Neural cell (in vitro differentiated cells): ENCODE measurements around the gene REXO1. TPM values are rescaled to one million over a fixed set of nuclear protein-coding genes. Genes with fewer than 3 reads are reported as not detected.

ENCODE experiments used
- H2AFZ ChIP-seq: fragments of 200-600, 300-800 bp; sonication (generic), shearing (Covaris generic); 2 replicates; pipeline ENCODE4 v1.6.0; 2014; ENCODE audit warnings: low read depth, mild to moderate bottlenecking, antibody characterized with exemption, low read length, moderate library complexity
- H3F3A ChIP-seq: fragments of 200-600 bp; shearing (Covaris generic); 2 replicates; pipeline ENCODE4 v1.6.1; 2016; ENCODE audit warnings: mild to moderate bottlenecking, moderate library complexity, mixed read lengths, antibody characterized with exemption, low read length; ENCODE audit not compliant: insufficient read depth, poor library complexity, severe bottlenecking
- H3K27ac ChIP-seq: fragments of 200-600, 300-800 bp; sonication (generic), shearing (Covaris generic); 2 replicates; pipeline ENCODE4 v1.5.1; 2014; ENCODE audit warnings: mild to moderate bottlenecking, low read length, moderate library complexity
- H3K27me3 ChIP-seq: fragments of 300-800, 200-600 bp; sonication (generic), shearing (Covaris generic); 2 replicates; pipeline ENCODE4 v1.6.0; 2014; ENCODE audit warnings: mild to moderate bottlenecking, low read depth, low read length, moderate library complexity; ENCODE audit not compliant: insufficient read depth
- H3K36me3 ChIP-seq: fragments of 300-800, 200-600 bp; sonication (generic), shearing (Covaris generic); 2 replicates; pipeline ENCODE4 v1.5.1; 2014; ENCODE audit warnings: mild to moderate bottlenecking, antibody characterized with exemption, low read length, moderate library complexity; ENCODE audit not compliant: insufficient read depth
- H3K4me2 ChIP-seq: fragments of 300-800, 200-600 bp; sonication (generic), shearing (Covaris generic); 2 replicates; pipeline ENCODE4 v1.6.0; 2014; ENCODE audit warnings: mild to moderate bottlenecking, low read length
- H3K4me3 ChIP-seq: fragments of 300-800, 200-600 bp; sonication (generic), shearing (Covaris generic); 2 replicates; pipeline ENCODE4 v1.5.1; 2014; ENCODE audit warnings: mild to moderate bottlenecking, low read length, moderate library complexity
- H3K79me2 ChIP-seq: fragments of 200-600 bp; shearing (Covaris generic); replicated peaks from 2 replicates; pipeline ENCODE4 v1.6.0; 2014; ENCODE audit warnings: mild to moderate bottlenecking, low read length, moderate library complexity; ENCODE audit not compliant: insufficient read depth
- H3K9ac ChIP-seq: fragments of 300-800, 200-600 bp; sonication (generic), shearing (Covaris generic); 2 replicates; pipeline ENCODE4 v1.6.1; 2016; ENCODE audit warnings: mild to moderate bottlenecking, low read length, mixed read lengths
- H3K9me2 ChIP-seq: fragments of 200-600 bp; shearing (Covaris generic); 2 replicates; pipeline ENCODE4 v1.6.1; 2016; ENCODE audit warnings: mild to moderate bottlenecking, low read length, mixed read lengths; ENCODE audit not compliant: insufficient read depth
- H3K9me3 ChIP-seq: fragments of 200-600, 300-800 bp; sonication (generic), shearing (Covaris generic); 2 replicates; pipeline ENCODE4 v1.6.1; 2016; ENCODE audit warnings: mild to moderate bottlenecking, mixed run types, low read length, moderate library complexity, mixed read lengths
- H4K20me1 ChIP-seq: fragments of 200-600 bp; shearing (Covaris generic); 2 replicates; pipeline ENCODE4 v1.6.1; 2016; ENCODE audit warnings: mild to moderate bottlenecking, mixed run types; ENCODE audit not compliant: insufficient read depth
- EP300 ChIP-seq: fragments of 450-650 bp; conservative IDR thresholded peaks from 2 replicates; pipeline ENCODE4 v1.6.1; 2014; ENCODE audit warnings: antibody characterized with exemption, mild to moderate bottlenecking, moderate library complexity; ENCODE audit not compliant: poor library complexity, severe bottlenecking
- EZH2 ChIP-seq: fragments of 200-600, 300-800 bp; shearing (Covaris generic), sonication (generic); IDR thresholded peaks from 2 replicates; pipeline ENCODE4 v1.6.1; 2014; ENCODE audit warnings: antibody characterized with exemption, low read length, borderline replicate concordance, mild to moderate bottlenecking; ENCODE audit not compliant: insufficient read depth, poor library complexity, severe bottlenecking
- MXI1 ChIP-seq: fragments of 450-650 bp; conservative IDR thresholded peaks from 2 replicates; pipeline ENCODE4 v1.6.1; 2014; ENCODE audit warnings: antibody characterized with exemption, mild to moderate bottlenecking; ENCODE audit not compliant: poor library complexity, severe bottlenecking
- POLR2AphosphoS5 ChIP-seq: IDR thresholded peaks from 2 replicates; pipeline ENCODE4 v1.6.1; 2012
- RAD21 ChIP-seq: fragments of 450-650 bp; conservative IDR thresholded peaks from 2 replicates; pipeline ENCODE4 v1.6.1; 2014; ENCODE audit warnings: antibody characterized with exemption, mild to moderate bottlenecking, moderate library complexity
- SMC3 ChIP-seq: fragments of 450-650 bp; conservative IDR thresholded peaks from 2 replicates; pipeline ENCODE4 v1.6.1; 2014; ENCODE audit warnings: antibody characterized with exemption, mild to moderate bottlenecking, moderate library complexity; ENCODE audit not compliant: poor library complexity
- TAF1 ChIP-seq: IDR thresholded peaks from 2 replicates; pipeline ENCODE4 v1.6.1; 2012; ENCODE audit warnings: low read depth
- polyA plus RNA-seq: library from polyadenylated mRNA; depleted of rRNA; stranded (reverse); fragments of >200 nt; gene quantifications from 2 replicates; pipeline ENCODE4 v1.2.3, GENCODE V29; 2014
- TF ChIP-seq, protein P1 (sequence below): IDR thresholded peaks from 2 replicates; pipeline ENCODE4 v1.6.1; 2012; ENCODE audit warnings: borderline replicate concordance
- TF ChIP-seq, protein P2 (sequence below): fragments of 450-650 bp; IDR thresholded peaks from 2 replicates; pipeline ENCODE4 v1.5.1; 2014; ENCODE audit warnings: antibody characterized with exemption, mild to moderate bottlenecking, moderate library complexity; ENCODE audit not compliant: poor library complexity, severe bottlenecking

The REXO1 gene
- polyA plus RNA-seq, 1 donor from 2014 or later = 9.2 TPM

DNA sequence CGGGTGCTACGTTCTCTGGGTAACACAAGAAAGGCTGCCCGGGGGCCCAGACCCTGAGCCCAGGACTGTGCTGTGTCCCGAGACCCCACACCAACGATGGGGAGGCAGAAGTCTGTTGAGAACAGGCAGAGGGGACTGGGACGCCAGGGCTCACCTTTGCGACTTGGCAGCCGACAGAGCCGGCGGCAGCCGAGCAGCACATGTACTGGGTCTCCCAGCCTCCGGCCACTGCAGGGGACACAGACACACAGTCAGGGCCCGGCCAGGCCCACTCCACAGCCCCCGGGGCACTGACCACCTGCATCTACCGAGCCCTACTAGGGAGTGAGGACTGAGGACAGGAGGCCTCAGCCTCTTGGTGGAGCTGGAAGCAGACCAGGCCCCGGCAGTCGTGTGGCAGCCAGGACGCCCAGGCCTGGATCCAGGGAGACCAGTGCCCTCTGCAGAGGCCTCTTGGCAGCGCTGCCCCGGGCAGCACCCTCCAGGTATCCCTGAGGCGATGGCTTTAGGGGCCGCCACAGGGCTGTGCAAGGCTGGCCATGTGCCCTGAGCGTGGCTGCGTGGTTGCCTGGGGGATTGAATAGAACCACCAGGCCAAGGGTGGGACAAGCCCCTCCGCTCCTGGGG lies 30.6 kb downstream of the REXO1 start:
- Histone ChIP-seq H3K9me3 (no peaks in the 10 kb centered on the region), H3K79me2 (no peaks in the 10 kb centered on the region), H3K9me2 (no peaks in the 10 kb centered on the region), H3F3A (no peaks in the 10 kb centered on the region), H3K27ac (no peak overlapping the region), H4K20me1 (no peaks in the 10 kb centered on the region), H2AFZ (no peak overlapping the region), H3K36me3 (no peaks in the 10 kb centered on the region), H3K4me3 (no peak overlapping the region), H3K4me2 (no peak overlapping the region), H3K9ac (no peak overlapping the region), H3K27me3 (no peaks in the 10 kb centered on the region)
- TF ChIP-seq TAF1 = no peak
- no peak for TF ChIP-seq RAD21
- no peak for TF ChIP-seq EP300
- no peak for TF ChIP-seq SMC3
- TF ChIP-seq, protein P1, sequence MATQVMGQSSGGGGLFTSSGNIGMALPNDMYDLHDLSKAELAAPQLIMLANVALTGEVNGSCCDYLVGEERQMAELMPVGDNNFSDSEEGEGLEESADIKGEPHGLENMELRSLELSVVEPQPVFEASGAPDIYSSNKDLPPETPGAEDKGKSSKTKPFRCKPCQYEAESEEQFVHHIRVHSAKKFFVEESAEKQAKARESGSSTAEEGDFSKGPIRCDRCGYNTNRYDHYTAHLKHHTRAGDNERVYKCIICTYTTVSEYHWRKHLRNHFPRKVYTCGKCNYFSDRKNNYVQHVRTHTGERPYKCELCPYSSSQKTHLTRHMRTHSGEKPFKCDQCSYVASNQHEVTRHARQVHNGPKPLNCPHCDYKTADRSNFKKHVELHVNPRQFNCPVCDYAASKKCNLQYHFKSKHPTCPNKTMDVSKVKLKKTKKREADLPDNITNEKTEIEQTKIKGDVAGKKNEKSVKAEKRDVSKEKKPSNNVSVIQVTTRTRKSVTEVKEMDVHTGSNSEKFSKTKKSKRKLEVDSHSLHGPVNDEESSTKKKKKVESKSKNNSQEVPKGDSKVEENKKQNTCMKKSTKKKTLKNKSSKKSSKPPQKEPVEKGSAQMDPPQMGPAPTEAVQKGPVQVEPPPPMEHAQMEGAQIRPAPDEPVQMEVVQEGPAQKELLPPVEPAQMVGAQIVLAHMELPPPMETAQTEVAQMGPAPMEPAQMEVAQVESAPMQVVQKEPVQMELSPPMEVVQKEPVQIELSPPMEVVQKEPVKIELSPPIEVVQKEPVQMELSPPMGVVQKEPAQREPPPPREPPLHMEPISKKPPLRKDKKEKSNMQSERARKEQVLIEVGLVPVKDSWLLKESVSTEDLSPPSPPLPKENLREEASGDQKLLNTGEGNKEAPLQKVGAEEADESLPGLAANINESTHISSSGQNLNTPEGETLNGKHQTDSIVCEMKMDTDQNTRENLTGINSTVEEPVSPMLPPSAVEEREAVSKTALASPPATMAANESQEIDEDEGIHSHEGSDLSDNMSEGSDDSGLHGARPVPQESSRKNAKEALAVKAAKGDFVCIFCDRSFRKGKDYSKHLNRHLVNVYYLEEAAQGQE = no peak
- no peak for TF ChIP-seq MXI1
- TF ChIP-seq POLR2AphosphoS5 = no peak

DNA sequence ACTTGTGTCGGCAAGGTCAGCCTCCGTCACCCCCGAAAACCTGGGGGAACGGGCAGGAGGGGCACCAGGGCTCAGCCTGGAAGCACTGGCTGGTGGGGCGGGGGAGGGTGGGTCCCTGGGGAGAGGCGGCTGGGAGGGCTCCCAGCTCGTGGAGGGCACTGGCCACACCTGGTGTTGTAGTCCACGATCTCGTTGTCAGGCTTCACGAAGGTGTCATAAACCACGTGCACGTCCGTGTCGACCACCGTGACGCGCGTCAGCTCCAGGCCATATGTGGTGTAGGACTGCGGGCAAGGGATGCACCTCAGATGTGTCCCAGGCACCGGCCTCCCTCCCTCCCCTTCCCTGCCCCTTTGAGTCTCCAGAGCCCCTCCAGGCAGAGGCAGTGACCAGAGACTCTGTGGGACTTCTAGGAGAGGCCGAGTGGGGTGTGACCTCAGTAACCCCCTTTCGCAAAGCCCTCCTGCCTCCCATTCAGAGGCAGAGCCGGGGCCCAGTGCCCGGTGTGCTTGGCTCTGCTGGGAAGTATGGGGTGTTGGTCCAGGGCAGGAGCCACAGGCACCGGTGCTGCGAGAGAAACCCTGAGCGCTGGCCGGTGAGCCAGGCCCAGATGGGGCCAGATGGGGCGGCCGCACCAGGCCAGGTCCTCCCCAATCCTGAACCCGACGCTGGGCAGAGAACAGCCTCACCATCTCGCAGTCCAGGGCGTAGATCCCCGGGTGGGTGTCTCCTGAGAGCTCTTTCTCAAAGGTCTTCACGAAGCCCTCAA lies 31.6 kb downstream of the REXO1 start:
- Histone ChIP-seq H3K27ac (no peak overlapping the region), H2AFZ (no peak overlapping the region), H3K9me3 (no peaks in the 10 kb centered on the region), H3K9ac (no peak overlapping the region), H3K4me3 (no peak overlapping the region), H4K20me1 (no peaks in the 10 kb centered on the region), H3K4me2 (no peak overlapping the region), H3F3A (no peaks in the 10 kb centered on the region), H3K9me2 (no peaks in the 10 kb centered on the region), H3K79me2 (no peaks in the 10 kb centered on the region), H3K27me3 (no peaks in the 10 kb centered on the region), H3K36me3 (no peaks in the 10 kb centered on the region)
- TF ChIP-seq POLR2AphosphoS5 = no peak
- TF ChIP-seq SMC3 = no peak
- no peak for TF ChIP-seq TAF1
- TF ChIP-seq RAD21 = no peak
- no peak for TF ChIP-seq EZH2
- TF ChIP-seq EP300 = no peak
- TF ChIP-seq, protein P2, sequence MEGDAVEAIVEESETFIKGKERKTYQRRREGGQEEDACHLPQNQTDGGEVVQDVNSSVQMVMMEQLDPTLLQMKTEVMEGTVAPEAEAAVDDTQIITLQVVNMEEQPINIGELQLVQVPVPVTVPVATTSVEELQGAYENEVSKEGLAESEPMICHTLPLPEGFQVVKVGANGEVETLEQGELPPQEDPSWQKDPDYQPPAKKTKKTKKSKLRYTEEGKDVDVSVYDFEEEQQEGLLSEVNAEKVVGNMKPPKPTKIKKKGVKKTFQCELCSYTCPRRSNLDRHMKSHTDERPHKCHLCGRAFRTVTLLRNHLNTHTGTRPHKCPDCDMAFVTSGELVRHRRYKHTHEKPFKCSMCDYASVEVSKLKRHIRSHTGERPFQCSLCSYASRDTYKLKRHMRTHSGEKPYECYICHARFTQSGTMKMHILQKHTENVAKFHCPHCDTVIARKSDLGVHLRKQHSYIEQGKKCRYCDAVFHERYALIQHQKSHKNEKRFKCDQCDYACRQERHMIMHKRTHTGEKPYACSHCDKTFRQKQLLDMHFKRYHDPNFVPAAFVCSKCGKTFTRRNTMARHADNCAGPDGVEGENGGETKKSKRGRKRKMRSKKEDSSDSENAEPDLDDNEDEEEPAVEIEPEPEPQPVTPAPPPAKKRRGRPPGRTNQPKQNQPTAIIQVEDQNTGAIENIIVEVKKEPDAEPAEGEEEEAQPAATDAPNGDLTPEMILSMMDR = no peak
- TF ChIP-seq, protein P1 = no peak
- no peak for TF ChIP-seq MXI1
